ENCODE measurements around the gene FBXO46.

The FBXO46 gene

GRCh38 chr19:45717983-45718650 is 12.6 kb downstream of the FBXO46 start (continued):
- TF ChIP-seq TSHZ2 (CRISPR knock-in tag; IDR thresholded peaks at IDR 0.05): no peak
- no peak for TF ChIP-seq TCF4 (CRISPR knock-in tag; IDR thresholded peaks at IDR 0.05; ENCODE audit: borderline replicate concordance)
- no peak for TF ChIP-seq ESRRG (CRISPR knock-in tag; IDR thresholded peaks at IDR 0.05)

GRCh38 chr19:45717131-45717982 is 13.3 kb downstream of the FBXO46 start:
- peak; percentile 97 for ATAC-seq
- TF ChIP-seq ZNF8 (CRISPR knock-in tag; IDR thresholded peaks at IDR 0.05): no peak
- TF ChIP-seq BACH2 (CRISPR knock-in tag; IDR thresholded peaks at IDR 0.05; ENCODE audit: borderline replicate concordance): no peak
- no peak for TF ChIP-seq ZFP3 (CRISPR knock-in tag; IDR thresholded peaks at IDR 0.05)
- no peak for TF ChIP-seq CREB5 (CRISPR knock-in tag; IDR thresholded peaks at IDR 0.05; ENCODE audit: low read depth)
- TF ChIP-seq CSRNP3 (CRISPR knock-in tag; IDR thresholded peaks at IDR 0.05): no peak
- no peak for TF ChIP-seq SNAI2 (CRISPR knock-in tag; IDR thresholded peaks at IDR 0.05)
- no peak for TF ChIP-seq CSDC2 (CRISPR knock-in tag; IDR thresholded peaks at IDR 0.05)
- no peak for TF ChIP-seq ZFP30 (CRISPR knock-in tag; IDR thresholded peaks at IDR 0.05)
- TF ChIP-seq ARNTL (CRISPR knock-in tag; IDR thresholded peaks at IDR 0.05; ENCODE audit: borderline replicate concordance, low read depth): no peak
- no peak for TF ChIP-seq ZNF70 (CRISPR knock-in tag; IDR thresholded peaks at IDR 0.05)
- TF ChIP-seq TSHZ2 (CRISPR knock-in tag; IDR thresholded peaks at IDR 0.05): no peak

- ATAC-seq: peak; percentile 18
Observed at GRCh38 chr19:45716359-45717130, 14.2 kb downstream of the FBXO46 start.

More at GRCh38 chr19:45716359-45717130, 14.2 kb downstream of the FBXO46 start:
- no peak for TF ChIP-seq OSR1 (CRISPR knock-in tag; IDR thresholded peaks at IDR 0.05)
- no peak for TF ChIP-seq PATZ1 (CRISPR knock-in tag; IDR thresholded peaks at IDR 0.05; ENCODE audit: borderline replicate concordance)
- no peak for TF ChIP-seq CSRNP3 (CRISPR knock-in tag; IDR thresholded peaks at IDR 0.05)
- TF ChIP-seq ZNF8 (CRISPR knock-in tag; IDR thresholded peaks at IDR 0.05): no peak
- TF ChIP-seq POU6F1 (CRISPR knock-in tag; IDR thresholded peaks at IDR 0.05; ENCODE audit: borderline replicate concordance, low read depth): no peak

Measured in SK-N-SH treated with all-trans-retinoic acid at 6 μM for 48 hours (cell line).